NCI-H2196 treated with DMSO at 0.1 percent for 48 hours (cell line): ENCODE measurements around the gene ST6GALNAC1.
A peak's percentile ranks its signal among the peaks of the same experiment; 100 is the strongest.

Experiments used
- DNase-seq: peaks from one replicate; lab custom pipeline; 2025; ENCODE audit not compliant: unreplicated experiment; lab: John Stamatoyannopoulos, UW

The ST6GALNAC1 gene

GRCh38 chr17:76675648-76676047, 32.1 kb upstream of the ST6GALNAC1 start:
- DNase-seq: no peak

- DNase-seq: no peak
Observed at GRCh38 chr17:76674600-76674999, 31.0 kb upstream of the ST6GALNAC1 start.

GRCh38 chr17:76673729-76674128, 30.2 kb upstream of the ST6GALNAC1 start:
- DNase-seq: no peak

- DNase-seq: no peak
Observed at GRCh38 chr17:76672892-76673291, 29.3 kb upstream of the ST6GALNAC1 start.

- DNase-seq: no peak
Observed at GRCh38 chr17:76672270-76672851, 28.8 kb upstream of the ST6GALNAC1 start.

GRCh38 chr17:76671912-76672262, 28.3 kb upstream of the ST6GALNAC1 start:
- DNase-seq: no peak

- peak; percentile 100 for DNase-seq
Observed at GRCh38 chr17:76671123-76671911, 27.8 kb upstream of the ST6GALNAC1 start.

GRCh38 chr17:76670718-76671122, 27.2 kb upstream of the ST6GALNAC1 start:
- DNase-seq: no peak

- no peak for DNase-seq
Observed at GRCh38 chr17:76670020-76670717, 26.6 kb upstream of the ST6GALNAC1 start.

GRCh38 chr17:76667786-76668453, 24.4 kb upstream of the ST6GALNAC1 start:
- DNase-seq: no peak

- no peak for DNase-seq
Observed at GRCh38 chr17:76667491-76667755, 23.9 kb upstream of the ST6GALNAC1 start.

- DNase-seq: no peak
Observed at GRCh38 chr17:76660656-76661042, 17.1 kb upstream of the ST6GALNAC1 start.

GRCh38 chr17:76659928-76660655, 16.5 kb upstream of the ST6GALNAC1 start:
- DNase-seq: no peak

- no peak for DNase-seq
Observed at GRCh38 chr17:76658242-76658662, 14.7 kb upstream of the ST6GALNAC1 start.

GRCh38 chr17:76657505-76658241, 14.1 kb upstream of the ST6GALNAC1 start:
- no peak for DNase-seq

- DNase-seq: no peak
Observed at GRCh38 chr17:76654408-76654807, 10.9 kb upstream of the ST6GALNAC1 start.

GRCh38 chr17:76650504-76650903, 6.9 kb upstream of the ST6GALNAC1 start:
- no peak for DNase-seq

GRCh38 chr17:76646712-76647111, 3.2 kb upstream of the ST6GALNAC1 start:
- no peak for DNase-seq

- no peak for DNase-seq
Observed at GRCh38 chr17:76645481-76645880, 1.9 kb upstream of the ST6GALNAC1 start.

GRCh38 chr17:76644995-76645394, 1.4 kb upstream of the ST6GALNAC1 start:
- DNase-seq: no peak

- DNase-seq: no peak
Observed at GRCh38 chr17:76642994-76643393, 563 bp downstream of the ST6GALNAC1 start.
